ENCODE results near the gene IL19. TPM values are rescaled to one million over a fixed set of nuclear protein-coding genes. Genes with fewer than 3 reads are reported as not detected.

Gene IL19
- polyA plus RNA-seq, 1 of the 3 experiments (the other 2 are of a cell fraction) = not detected

DNA sequence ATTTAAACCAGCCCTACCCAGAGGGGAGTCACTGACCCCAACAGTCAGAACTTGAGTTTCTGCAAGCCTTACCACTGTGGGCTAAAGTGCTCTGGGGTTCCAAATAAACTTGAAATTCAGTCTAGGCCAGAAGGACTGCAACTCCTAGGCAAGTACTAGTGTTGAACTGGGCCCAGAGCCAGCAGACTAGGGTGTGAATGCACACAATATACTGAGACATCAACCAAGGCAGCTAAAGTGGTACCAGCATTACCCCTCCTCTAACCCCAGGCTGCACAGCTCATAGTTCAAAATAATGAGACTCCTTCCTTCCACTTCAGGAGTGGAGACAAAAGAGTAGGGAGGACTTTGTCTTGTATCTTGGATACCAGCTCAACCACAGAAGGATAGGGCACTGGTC is 75.9 kb downstream of the IL19 start:
- H3F3A ChIP-seq (replicated peaks; ENCODE audit: insufficient read depth) = no peaks in the 10 kb centered on the region
- no peak overlapping the region for H3K4me2 ChIP-seq
- H3K79me2 ChIP-seq (ENCODE audit: insufficient read depth) = no peaks in the 10 kb centered on the region
- no peaks in the 10 kb centered on the region for H3K36me3 ChIP-seq (replicated peaks in 1 of 2; ENCODE audit: control insufficient read depth in 1 of 2, insufficient read depth in 2 of 2, low read length in 1 of 2)
- no peaks in the 10 kb centered on the region for H3K27me3 ChIP-seq (ENCODE audit: insufficient read depth)
- H3K27ac ChIP-seq (ENCODE audit: low read depth in 2 of 2, low read length in 1 of 2) = no peak overlapping the region
- TF ChIP-seq, protein P1, sequence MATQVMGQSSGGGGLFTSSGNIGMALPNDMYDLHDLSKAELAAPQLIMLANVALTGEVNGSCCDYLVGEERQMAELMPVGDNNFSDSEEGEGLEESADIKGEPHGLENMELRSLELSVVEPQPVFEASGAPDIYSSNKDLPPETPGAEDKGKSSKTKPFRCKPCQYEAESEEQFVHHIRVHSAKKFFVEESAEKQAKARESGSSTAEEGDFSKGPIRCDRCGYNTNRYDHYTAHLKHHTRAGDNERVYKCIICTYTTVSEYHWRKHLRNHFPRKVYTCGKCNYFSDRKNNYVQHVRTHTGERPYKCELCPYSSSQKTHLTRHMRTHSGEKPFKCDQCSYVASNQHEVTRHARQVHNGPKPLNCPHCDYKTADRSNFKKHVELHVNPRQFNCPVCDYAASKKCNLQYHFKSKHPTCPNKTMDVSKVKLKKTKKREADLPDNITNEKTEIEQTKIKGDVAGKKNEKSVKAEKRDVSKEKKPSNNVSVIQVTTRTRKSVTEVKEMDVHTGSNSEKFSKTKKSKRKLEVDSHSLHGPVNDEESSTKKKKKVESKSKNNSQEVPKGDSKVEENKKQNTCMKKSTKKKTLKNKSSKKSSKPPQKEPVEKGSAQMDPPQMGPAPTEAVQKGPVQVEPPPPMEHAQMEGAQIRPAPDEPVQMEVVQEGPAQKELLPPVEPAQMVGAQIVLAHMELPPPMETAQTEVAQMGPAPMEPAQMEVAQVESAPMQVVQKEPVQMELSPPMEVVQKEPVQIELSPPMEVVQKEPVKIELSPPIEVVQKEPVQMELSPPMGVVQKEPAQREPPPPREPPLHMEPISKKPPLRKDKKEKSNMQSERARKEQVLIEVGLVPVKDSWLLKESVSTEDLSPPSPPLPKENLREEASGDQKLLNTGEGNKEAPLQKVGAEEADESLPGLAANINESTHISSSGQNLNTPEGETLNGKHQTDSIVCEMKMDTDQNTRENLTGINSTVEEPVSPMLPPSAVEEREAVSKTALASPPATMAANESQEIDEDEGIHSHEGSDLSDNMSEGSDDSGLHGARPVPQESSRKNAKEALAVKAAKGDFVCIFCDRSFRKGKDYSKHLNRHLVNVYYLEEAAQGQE (IDR thresholded peaks at IDR 0.05; ENCODE audit: low read depth, low read length) = no peak
- TF ChIP-seq EP300 (IDR thresholded peaks at IDR 0.05; ENCODE audit: borderline replicate concordance in 1 of 2, low read depth in 1 of 2, low read length in 1 of 2) (no peak), JUND (IDR thresholded peaks at IDR 0.05) (no peak), CHD2 (IDR thresholded peaks at IDR 0.05; ENCODE audit: low read length, partially characterized antibody) (no peak), FOXJ3 (CRISPR knock-in tag; IDR thresholded peaks at IDR 0.05) (no peak), GABPA (IDR thresholded peaks at IDR 0.05; ENCODE audit: low read depth) (no peak), RFX5 (IDR thresholded peaks at IDR 0.05; ENCODE audit: low read length) (no peak), FOSL2 (IDR thresholded peaks at IDR 0.05; ENCODE audit: borderline replicate concordance, low read depth) (no peak), USF1 (IDR thresholded peaks at IDR 0.05; ENCODE audit: borderline replicate concordance, low read depth) (no peak), EZH2phosphoT487 (IDR thresholded peaks at IDR 0.05; ENCODE audit: borderline replicate concordance, low read depth) (no peak), RCOR1 (IDR thresholded peaks at IDR 0.05; ENCODE audit: low read length) (no peak), RAD21 (IDR thresholded peaks at IDR 0.05; ENCODE audit: low read length) (no peak), TCF12 (IDR thresholded peaks at IDR 0.05) (no peak), SIN3A (IDR thresholded peaks at IDR 0.05; ENCODE audit: borderline replicate concordance, low read depth, low read length) (no peak), YY1 (IDR thresholded peaks at IDR 0.05; ENCODE audit: low read depth) (no peak), POLR2AphosphoS5 (IDR thresholded peaks at IDR 0.05; ENCODE audit: low read depth, low read length) (no peak), TAF1 (IDR thresholded peaks at IDR 0.05; ENCODE audit: borderline replicate concordance, low read depth, low read length) (no peak), TEAD4 (IDR thresholded peaks at IDR 0.05; ENCODE audit: borderline replicate concordance, insufficient read depth) (no peak)
- TF ChIP-seq, protein P2, sequence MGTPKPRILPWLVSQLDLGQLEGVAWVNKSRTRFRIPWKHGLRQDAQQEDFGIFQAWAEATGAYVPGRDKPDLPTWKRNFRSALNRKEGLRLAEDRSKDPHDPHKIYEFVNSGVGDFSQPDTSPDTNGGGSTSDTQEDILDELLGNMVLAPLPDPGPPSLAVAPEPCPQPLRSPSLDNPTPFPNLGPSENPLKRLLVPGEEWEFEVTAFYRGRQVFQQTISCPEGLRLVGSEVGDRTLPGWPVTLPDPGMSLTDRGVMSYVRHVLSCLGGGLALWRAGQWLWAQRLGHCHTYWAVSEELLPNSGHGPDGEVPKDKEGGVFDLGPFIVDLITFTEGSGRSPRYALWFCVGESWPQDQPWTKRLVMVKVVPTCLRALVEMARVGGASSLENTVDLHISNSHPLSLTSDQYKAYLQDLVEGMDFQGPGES (IDR thresholded peaks at IDR 0.05; ENCODE audit: low read depth, low read length) = no peak
- TF ChIP-seq, protein P3, sequence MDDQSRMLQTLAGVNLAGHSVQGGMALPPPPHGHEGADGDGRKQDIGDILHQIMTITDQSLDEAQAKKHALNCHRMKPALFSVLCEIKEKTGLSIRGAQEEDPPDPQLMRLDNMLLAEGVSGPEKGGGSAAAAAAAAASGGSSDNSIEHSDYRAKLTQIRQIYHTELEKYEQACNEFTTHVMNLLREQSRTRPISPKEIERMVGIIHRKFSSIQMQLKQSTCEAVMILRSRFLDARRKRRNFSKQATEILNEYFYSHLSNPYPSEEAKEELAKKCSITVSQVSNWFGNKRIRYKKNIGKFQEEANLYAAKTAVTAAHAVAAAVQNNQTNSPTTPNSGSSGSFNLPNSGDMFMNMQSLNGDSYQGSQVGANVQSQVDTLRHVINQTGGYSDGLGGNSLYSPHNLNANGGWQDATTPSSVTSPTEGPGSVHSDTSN (IDR thresholded peaks at IDR 0.05) = no peak
- H3K9me3 ChIP-seq = no peaks in the 10 kb centered on the region
- POLR2A ChIA-PET = no interaction called here
- DNase-seq = no peak
- CTCF ChIA-PET = interaction anchor here (0.7 kb wide), 1 partner anchor 65 kb away, joined by 3 read pairs; no protein-coding TSS in a partner anchor
- peaks cover 0 to 4% of the 10 kb centered on the region in 2 experiments; a peak in 1 of 4 replicates for H3K4me1 ChIP-seq (ENCODE audit: control insufficient read depth in 1 of 2, insufficient read depth in 2 of 2, low read depth in 1 of 2, low read length in 1 of 2)
- no peaks in the 10 kb centered on the region for H3K9me2 ChIP-seq
- H4K20me1 ChIP-seq (ENCODE audit: insufficient read depth) = no peaks in the 10 kb centered on the region
- H3K4me3 ChIP-seq (ENCODE audit: low read depth in 2 of 2, low read length in 1 of 2) = no peak overlapping the region
- H2AFZ ChIP-seq (ENCODE audit: low read depth) = no peak overlapping the region
- no peak overlapping the region for H3K9ac ChIP-seq
